Stomach (tissue), 4 donors: Measurements from ENCODE around the gene ADCY5.

Experiments used
- POLR2A ChIP-seq, 4 donors: fragments of 450-650 bp; IDR thresholded peaks; one replicate each; pipeline ENCODE4 v1.6.1; 2016; ENCODE audit warnings: antibody characterized with exemption in 4 of 4, control low read depth in 2 of 4, mild to moderate bottlenecking in 1 of 4, moderate library complexity in 1 of 4
- POLR2AphosphoS5 ChIP-seq, 3 donors: sonication (generic); formaldehyde crosslinking; IDR thresholded peaks; one replicate each; pipeline ENCODE4 v1.6.1; 2016; ENCODE audit warnings: antibody characterized with exemption in 3 of 3

DNA sequence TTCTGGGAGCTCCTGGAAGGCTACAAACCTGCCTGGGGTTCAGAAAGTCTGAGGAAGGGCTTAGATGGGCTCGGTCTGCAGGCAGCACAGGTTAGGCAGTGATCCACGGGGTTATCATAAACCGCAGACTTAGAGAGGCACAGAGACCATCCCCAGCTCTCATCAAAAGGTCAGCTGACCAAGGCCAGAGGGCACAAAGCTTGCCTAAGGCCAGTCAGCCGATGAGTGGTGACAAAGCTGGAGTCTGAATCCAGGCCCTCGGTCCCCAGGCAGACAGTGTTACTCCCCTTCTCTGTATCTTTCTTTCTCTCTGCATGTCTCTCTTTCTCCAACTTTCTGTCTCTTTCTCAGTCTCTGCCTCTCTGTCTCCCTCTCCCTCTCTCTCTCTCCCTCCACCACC lies 56.5 kb downstream of the ADCY5 start:
- TF ChIP-seq POLR2A (IDR thresholded peaks at IDR 0.05) (no peak), POLR2AphosphoS5 (IDR thresholded peaks at IDR 0.05) (no peak)
